ENCODE results near the gene TTLL11. TPM values are rescaled to one million over a fixed set of nuclear protein-coding genes. Genes with fewer than 3 reads are reported as not detected.

Gene TTLL11
- total and polyA plus RNA-seq, 2 of the 8 experiments (the other 6 are each of a cell fraction or from before 2014, with no cell fraction given): 0.56 to 0.80 TPM

DNA sequence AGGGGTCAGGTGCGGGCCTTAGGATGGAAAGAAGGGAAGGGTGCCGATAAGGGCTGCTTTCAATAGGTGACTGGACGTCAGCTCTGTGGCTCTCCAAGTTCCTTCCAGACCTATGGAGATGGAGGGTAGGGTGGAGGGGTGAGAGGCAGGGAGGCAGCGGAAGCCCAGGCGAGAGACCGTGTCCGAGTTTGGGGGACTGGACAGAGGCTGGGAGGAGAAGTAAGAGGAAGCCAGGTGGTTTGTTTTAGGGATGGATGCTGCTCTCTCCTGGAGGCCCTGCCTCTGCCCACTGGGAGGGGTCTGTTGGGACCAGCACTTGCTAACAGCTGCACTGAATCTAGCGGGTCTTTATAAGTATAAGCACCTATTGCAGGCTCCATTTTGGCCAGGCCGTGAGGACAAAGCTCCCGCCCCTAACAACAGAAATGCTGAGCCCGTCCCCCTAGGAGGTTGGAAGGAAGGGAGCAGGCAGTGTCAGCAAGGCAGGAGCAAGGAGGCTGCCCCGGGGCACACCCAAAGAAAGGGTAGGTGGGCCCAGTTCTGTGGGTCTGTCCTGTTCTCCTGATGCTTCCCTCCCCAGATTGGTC is 274.2 kb downstream of the TTLL11 start (continued):
- TF ChIP-seq NRF1 (IDR thresholded peaks at IDR 0.05; ENCODE audit: low read depth, low read length) (no peak), SUZ12 (IDR thresholded peaks at IDR 0.05; ENCODE audit: low read length) (no peak), EGR1 (IDR thresholded peaks at IDR 0.05; ENCODE audit: borderline replicate concordance, low read depth, low read length) (no peak), SP1 (IDR thresholded peaks at IDR 0.05; ENCODE audit: low read depth, low read length) (no peak), CHD7 (IDR thresholded peaks at IDR 0.05; ENCODE audit: insufficient replicate concordance, low read length) (no peak)

Measured in H1 (cell line).